ENCODE measurements around the gene CENPN. TPM values are rescaled to one million over a fixed set of nuclear protein-coding genes. Genes with fewer than 3 reads are reported as not detected.

CENPN gene
- total and polyA plus RNA-seq, 2 of the 13 experiments (the other 11 are each of a cell fraction or from before 2014, with no cell fraction given), result 29.7 to 129 TPM

DNA sequence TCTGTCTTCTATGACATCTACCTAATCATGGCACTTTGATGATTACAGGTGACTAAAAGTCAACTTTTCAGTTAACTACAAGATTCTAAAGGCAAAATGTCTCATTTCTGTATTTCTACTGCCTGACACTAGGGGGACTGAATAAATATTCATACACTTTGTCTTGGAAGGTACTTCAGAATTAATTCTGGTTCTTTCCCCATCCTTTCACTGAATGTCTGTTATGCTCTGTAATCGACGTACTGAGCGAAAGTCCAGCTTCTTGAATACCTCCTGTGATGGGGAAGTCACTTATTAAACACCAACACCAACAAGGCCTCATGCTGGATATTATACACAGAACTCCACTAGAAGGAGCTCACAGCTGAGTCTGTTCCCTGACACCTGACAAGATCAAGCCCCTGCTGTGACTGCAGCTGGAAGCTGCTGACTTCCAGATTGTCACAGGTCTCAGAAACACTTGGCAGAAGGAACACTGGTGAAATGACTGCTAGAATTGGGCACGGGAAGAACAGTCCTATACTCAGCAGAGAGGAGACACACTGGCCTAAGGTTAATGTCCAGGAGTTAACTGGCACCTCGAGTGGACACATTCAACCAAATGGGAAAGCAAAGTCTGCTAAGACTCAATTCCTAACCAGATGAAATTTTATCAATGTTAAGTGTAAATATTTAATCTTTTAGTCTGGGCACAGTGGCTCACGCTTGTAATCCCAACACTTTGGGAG, 32.2 kb upstream of the CENPN start:
- no peak overlapping the region for H3K27ac ChIP-seq (ENCODE audit: extremely low read length, insufficient read depth, low read length)
- no peak for DNase-seq (ENCODE audit: low spot score)
- CTCF ChIA-PET (ENCODE audit: low intra/inter-chr PET ratio, low total read pairs), result interaction anchor here (1.6 to 2.2 kb wide), 2 partner anchors 30 to 60 kb away, joined by 6 to 12 read pairs; partner anchors contain the start of gene ATMIN
- TF ChIP-seq SSRP1 (CRISPR knock-in tag; IDR thresholded peaks at IDR 0.05) (no peak), ZNF772 (CRISPR knock-in tag; IDR thresholded peaks at IDR 0.05) (no peak), ZNF75D (CRISPR knock-in tag; IDR thresholded peaks at IDR 0.05; ENCODE audit: borderline replicate concordance) (no peak), REPIN1 (CRISPR knock-in tag; IDR thresholded peaks at IDR 0.05; ENCODE audit: borderline replicate concordance, low read depth) (peak; percentile 55; the same call in 1 of the 2 replicates), KDM1A (CRISPR knock-in tag; IDR thresholded peaks at IDR 0.05) (no peak), ZNF562 (CRISPR knock-in tag; IDR thresholded peaks at IDR 0.05; ENCODE audit: borderline replicate concordance) (no peak), HMG20A (CRISPR knock-in tag; IDR thresholded peaks at IDR 0.05; ENCODE audit: borderline replicate concordance) (peak; percentile 31; the same call in 1 of the 2 replicates), DNMT3B (CRISPR knock-in tag; conservative IDR thresholded peaks at IDR 0.05) (no peak)
- TF ChIP-seq, protein P1, sequence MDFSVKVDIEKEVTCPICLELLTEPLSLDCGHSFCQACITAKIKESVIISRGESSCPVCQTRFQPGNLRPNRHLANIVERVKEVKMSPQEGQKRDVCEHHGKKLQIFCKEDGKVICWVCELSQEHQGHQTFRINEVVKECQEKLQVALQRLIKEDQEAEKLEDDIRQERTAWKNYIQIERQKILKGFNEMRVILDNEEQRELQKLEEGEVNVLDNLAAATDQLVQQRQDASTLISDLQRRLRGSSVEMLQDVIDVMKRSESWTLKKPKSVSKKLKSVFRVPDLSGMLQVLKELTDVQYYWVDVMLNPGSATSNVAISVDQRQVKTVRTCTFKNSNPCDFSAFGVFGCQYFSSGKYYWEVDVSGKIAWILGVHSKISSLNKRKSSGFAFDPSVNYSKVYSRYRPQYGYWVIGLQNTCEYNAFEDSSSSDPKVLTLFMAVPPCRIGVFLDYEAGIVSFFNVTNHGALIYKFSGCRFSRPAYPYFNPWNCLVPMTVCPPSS (IDR thresholded peaks at IDR 0.05), result no peak
- TF ChIP-seq, protein P2, sequence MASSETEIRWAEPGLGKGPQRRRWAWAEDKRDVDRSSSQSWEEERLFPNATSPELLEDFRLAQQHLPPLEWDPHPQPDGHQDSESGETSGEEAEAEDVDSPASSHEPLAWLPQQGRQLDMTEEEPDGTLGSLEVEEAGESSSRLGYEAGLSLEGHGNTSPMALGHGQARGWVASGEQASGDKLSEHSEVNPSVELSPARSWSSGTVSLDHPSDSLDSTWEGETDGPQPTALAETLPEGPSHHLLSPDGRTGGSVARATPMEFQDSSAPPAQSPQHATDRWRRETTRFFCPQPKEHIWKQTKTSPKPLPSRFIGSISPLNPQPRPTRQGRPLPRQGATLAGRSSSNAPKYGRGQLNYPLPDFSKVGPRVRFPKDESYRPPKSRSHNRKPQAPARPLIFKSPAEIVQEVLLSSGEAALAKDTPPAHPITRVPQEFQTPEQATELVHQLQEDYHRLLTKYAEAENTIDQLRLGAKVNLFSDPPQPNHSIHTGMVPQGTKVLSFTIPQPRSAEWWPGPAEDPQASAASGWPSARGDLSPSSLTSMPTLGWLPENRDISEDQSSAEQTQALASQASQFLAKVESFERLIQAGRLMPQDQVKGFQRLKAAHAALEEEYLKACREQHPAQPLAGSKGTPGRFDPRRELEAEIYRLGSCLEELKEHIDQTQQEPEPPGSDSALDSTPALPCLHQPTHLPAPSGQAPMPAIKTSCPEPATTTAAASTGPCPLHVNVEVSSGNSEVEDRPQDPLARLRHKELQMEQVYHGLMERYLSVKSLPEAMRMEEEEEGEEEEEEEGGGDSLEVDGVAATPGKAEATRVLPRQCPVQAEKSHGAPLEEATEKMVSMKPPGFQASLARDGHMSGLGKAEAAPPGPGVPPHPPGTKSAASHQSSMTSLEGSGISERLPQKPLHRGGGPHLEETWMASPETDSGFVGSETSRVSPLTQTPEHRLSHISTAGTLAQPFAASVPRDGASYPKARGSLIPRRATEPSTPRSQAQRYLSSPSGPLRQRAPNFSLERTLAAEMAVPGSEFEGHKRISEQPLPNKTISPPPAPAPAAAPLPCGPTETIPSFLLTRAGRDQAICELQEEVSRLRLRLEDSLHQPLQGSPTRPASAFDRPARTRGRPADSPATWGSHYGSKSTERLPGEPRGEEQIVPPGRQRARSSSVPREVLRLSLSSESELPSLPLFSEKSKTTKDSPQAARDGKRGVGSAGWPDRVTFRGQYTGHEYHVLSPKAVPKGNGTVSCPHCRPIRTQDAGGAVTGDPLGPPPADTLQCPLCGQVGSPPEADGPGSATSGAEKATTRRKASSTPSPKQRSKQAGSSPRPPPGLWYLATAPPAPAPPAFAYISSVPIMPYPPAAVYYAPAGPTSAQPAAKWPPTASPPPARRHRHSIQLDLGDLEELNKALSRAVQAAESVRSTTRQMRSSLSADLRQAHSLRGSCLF (CRISPR knock-in tag; IDR thresholded peaks at IDR 0.05; ENCODE audit: borderline replicate concordance), result no peak
- TF ChIP-seq, protein P3, sequence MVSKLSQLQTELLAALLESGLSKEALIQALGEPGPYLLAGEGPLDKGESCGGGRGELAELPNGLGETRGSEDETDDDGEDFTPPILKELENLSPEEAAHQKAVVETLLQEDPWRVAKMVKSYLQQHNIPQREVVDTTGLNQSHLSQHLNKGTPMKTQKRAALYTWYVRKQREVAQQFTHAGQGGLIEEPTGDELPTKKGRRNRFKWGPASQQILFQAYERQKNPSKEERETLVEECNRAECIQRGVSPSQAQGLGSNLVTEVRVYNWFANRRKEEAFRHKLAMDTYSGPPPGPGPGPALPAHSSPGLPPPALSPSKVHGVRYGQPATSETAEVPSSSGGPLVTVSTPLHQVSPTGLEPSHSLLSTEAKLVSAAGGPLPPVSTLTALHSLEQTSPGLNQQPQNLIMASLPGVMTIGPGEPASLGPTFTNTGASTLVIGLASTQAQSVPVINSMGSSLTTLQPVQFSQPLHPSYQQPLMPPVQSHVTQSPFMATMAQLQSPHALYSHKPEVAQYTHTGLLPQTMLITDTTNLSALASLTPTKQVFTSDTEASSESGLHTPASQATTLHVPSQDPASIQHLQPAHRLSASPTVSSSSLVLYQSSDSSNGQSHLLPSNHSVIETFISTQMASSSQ (IDR thresholded peaks at IDR 0.05; ENCODE audit: low read depth), result no peak
- TF ChIP-seq, protein P3 (CRISPR knock-in tag; IDR thresholded peaks at IDR 0.05; ENCODE audit: borderline replicate concordance), result no peak
- TF ChIP-seq, protein P4, sequence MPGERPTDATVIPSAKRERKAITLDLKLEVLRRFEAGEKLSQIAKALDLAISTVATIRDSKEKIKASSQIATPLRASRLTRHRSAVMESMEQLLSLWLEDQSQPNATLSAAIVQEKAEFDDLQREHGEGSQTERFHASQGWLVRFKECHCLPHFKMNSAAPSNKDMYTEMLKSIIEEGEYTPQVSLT (CRISPR knock-in tag; IDR thresholded peaks at IDR 0.05; ENCODE audit: borderline replicate concordance, low read depth), result no peak

More for the DNA sequence above, 32.2 kb upstream of the CENPN start:
- 89% methylated on average over 6 of the region's 6 CpGs for WGBS (ENCODE audit: low lambda C conversion rate)
- Histone ChIP-seq H3K4me1 (ENCODE audit: insufficient read depth, low read length) (no peaks in the 10 kb centered on the region), H3K9me3 (ENCODE audit: low read length) (no peaks in the 10 kb centered on the region), H3K79me2 (ENCODE audit: insufficient read depth, low read length) (no peaks in the 10 kb centered on the region), H2AFZ (ENCODE audit: low read length) (no peak overlapping the region), H3K9ac (ENCODE audit: insufficient read depth, low read depth, low read length) (no peak overlapping the region), H3K27me3 (ENCODE audit: control insufficient read depth in 1 of 2, insufficient read depth in 2 of 2, low read length in 2 of 2) (no peaks in the 10 kb centered on the region), H3K4me3 (replicated peaks in 1 of 3; ENCODE audit: insufficient read depth in 1 of 3, low read depth in 2 of 3, low read length in 3 of 3) (no peak overlapping the region), H4K20me1 (ENCODE audit: insufficient read depth, low read length) (no peaks in the 10 kb centered on the region), H3K36me3 (replicated peaks in 1 of 2; ENCODE audit: control insufficient read depth in 1 of 2, insufficient read depth in 2 of 2, low read length in 2 of 2) (peaks cover 2 to 29% of the 10 kb centered on the region in 2 experiments; a peak in 4 of 5 replicates), H3K4me2 (ENCODE audit: low read depth, low read length) (no peak overlapping the region)
- in situ Hi-C loops (cut with HindIII; ENCODE audit: extremely low pct_ligation_motif_present, low pct_unique_long_range_greater_than_20kb), result no loop called here
- POLR2A ChIA-PET, result interaction anchor here (0.6 to 1.1 kb wide), 2 partner anchors 18 to 32 kb away, joined by 3 to 4 read pairs; partner anchors contain the start of genes CENPN and CMC2
- peak; percentile 60 for FAIRE-seq
- intact Hi-C loops (cut with micrococcal nuclease; ENCODE audit: unreplicated experiment), result loop anchor here (2.0 kb wide), 1 partner anchor 32 kb away; the partner anchor contains the start of genes CENPN and CMC2
- BruUV-seq (replicated peaks), result no TSS peak
- peak; percentile 71 for ATAC-seq

Measured in HepG2 (cell line).